22Rv1 (cell line): Measurements from ENCODE around the gene SLC25A43.

ENCODE experiments used
- H3K27ac ChIP-seq: fragments of 450-650 bp; 2 replicates; pipeline ENCODE4 v1.5.1; 2017
- ZFX ChIP-seq: fragments of 450-650 bp; IDR thresholded peaks from 2 replicates; pipeline ENCODE4 v1.6.1; 2017; ENCODE audit warnings: antibody characterized with exemption, borderline replicate concordance
- TF ChIP-seq, protein P1 (sequence below): fragments of 450-650 bp; IDR thresholded peaks from 2 replicates; pipeline ENCODE4 v1.5.1; 2017; ENCODE audit warnings: mild to moderate bottlenecking

Gene SLC25A43

DNA sequence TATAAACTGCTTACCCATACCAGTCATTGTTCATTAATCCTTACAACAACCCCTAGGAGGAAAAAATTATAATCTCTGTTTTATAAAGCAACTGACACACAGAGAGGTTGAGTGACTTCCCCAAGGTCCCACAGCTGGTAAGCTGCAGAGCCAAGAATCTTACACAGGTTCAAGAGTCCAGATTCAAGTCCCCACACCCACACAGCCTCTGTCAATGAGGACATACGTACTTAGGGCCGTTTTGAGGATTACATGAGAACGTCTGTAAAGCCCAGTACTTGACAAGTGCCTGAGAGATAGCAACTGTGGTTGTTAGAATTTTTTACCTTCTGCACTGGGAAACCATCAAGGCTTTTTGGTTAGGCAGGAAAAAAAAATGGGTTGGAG is 556 bp upstream of the SLC25A43 start:
- TF ChIP-seq, protein P1, sequence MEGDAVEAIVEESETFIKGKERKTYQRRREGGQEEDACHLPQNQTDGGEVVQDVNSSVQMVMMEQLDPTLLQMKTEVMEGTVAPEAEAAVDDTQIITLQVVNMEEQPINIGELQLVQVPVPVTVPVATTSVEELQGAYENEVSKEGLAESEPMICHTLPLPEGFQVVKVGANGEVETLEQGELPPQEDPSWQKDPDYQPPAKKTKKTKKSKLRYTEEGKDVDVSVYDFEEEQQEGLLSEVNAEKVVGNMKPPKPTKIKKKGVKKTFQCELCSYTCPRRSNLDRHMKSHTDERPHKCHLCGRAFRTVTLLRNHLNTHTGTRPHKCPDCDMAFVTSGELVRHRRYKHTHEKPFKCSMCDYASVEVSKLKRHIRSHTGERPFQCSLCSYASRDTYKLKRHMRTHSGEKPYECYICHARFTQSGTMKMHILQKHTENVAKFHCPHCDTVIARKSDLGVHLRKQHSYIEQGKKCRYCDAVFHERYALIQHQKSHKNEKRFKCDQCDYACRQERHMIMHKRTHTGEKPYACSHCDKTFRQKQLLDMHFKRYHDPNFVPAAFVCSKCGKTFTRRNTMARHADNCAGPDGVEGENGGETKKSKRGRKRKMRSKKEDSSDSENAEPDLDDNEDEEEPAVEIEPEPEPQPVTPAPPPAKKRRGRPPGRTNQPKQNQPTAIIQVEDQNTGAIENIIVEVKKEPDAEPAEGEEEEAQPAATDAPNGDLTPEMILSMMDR, result no peak
- TF ChIP-seq ZFX, result no peak
- H3K27ac ChIP-seq, result no peak overlapping the region

DNA sequence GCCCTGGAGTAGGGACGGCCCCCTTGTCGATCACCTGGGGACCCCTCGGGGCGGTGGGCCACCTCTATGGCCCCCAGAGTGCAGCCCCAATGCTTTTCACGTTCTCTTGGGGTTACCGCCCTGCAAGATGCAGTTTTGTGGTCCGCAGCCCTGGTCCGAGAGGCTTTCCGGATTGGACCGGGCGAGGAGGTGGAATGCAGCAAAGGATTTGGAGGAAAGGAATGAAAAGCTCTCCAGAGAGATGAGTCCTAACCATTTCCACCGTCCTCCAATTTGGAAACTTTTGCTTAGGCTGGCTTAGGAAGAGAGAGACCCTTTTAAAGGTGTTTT is 601 bp downstream of the SLC25A43 start:
- peak overlapping the region; percentile 30; the same call in 1 of the 2 replicates for H3K27ac ChIP-seq
- TF ChIP-seq ZFX, result no peak
- TF ChIP-seq, protein P1, result no peak

DNA sequence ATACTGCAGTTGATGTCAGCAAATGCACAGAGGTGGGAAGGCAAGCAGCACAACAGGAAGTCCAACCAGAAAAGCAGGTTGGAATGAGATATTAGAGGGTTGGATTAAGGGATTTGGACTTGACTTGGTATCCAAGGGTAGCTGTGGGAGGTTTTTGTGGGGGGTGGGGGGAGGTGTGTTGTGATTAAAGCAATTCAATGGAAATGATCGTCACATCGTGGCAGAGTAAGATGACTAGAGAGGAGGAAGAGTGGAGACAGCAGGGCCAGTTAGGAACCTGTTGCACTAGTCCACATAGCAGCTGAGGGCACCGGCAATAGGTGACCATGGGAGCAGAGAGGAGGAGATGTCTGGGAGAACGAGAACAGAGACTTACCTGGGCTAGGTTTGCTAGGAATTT is 2.4 kb downstream of the SLC25A43 start:
- no peak for TF ChIP-seq ZFX
- TF ChIP-seq, protein P1, result no peak
- H3K27ac ChIP-seq, result no peak overlapping the region

DNA sequence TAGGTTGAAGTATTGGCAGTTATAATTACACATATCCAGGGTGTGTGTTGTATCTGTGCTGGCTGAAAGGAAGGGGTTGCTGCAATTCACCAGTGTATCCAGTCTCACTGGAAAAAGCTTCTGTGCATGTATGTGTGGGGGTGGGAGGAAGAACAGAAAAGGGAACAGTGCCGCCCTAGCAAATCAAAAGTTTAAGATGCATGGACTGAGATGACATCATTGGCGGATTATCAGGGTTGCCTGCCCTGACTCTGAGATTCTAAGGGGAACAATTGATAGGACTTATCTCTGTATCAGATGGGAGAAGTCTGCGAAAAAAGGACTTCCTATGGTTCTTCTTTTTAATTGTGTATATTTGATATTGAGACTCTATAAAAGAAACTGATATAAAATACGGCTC is 3.5 kb downstream of the SLC25A43 start:
- no peak overlapping the region for H3K27ac ChIP-seq
- TF ChIP-seq, protein P1, result no peak
- TF ChIP-seq ZFX, result no peak

DNA sequence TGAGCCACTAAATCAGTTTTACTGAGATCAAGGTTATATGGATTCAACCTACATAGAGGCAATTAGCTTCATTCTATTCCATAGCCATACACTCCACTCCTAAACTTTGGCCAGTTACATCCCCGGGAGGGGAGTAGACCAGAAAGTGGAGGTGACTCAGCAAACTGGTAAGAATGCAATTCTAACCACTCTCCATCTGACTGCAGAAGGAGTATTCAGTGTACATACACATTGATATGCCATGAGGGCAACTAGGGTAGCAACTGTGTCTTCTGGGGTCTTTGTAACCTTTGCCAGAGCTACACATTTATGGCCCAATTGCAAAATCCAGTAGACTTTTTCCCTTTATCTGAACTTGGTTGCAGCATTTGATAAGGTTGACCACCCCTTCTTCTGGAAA is 7.6 kb downstream of the SLC25A43 start:
- TF ChIP-seq, protein P1, result no peak
- no peak for TF ChIP-seq ZFX
- no peak overlapping the region for H3K27ac ChIP-seq

DNA sequence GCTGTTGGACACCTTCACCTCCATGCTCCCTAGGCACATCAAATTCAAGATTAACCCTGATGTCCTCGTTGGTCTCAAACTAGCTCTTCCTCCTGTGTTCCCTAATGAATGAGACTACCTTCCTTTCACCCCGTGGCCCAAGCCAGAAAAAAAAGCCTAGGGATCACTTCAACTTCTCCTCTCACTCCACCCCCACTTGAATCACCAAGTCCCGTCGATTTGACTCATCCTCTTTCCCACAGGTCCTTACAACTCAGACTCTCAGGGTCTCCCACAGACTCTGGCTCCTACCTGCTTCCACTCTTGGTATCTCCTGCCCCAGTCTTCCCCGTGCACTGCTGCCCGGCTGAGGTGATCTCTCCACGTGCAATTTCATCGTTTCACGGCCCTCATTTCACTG is 8.5 kb downstream of the SLC25A43 start:
- no peak overlapping the region for H3K27ac ChIP-seq
- TF ChIP-seq ZFX, result no peak
- TF ChIP-seq, protein P1, result no peak

DNA sequence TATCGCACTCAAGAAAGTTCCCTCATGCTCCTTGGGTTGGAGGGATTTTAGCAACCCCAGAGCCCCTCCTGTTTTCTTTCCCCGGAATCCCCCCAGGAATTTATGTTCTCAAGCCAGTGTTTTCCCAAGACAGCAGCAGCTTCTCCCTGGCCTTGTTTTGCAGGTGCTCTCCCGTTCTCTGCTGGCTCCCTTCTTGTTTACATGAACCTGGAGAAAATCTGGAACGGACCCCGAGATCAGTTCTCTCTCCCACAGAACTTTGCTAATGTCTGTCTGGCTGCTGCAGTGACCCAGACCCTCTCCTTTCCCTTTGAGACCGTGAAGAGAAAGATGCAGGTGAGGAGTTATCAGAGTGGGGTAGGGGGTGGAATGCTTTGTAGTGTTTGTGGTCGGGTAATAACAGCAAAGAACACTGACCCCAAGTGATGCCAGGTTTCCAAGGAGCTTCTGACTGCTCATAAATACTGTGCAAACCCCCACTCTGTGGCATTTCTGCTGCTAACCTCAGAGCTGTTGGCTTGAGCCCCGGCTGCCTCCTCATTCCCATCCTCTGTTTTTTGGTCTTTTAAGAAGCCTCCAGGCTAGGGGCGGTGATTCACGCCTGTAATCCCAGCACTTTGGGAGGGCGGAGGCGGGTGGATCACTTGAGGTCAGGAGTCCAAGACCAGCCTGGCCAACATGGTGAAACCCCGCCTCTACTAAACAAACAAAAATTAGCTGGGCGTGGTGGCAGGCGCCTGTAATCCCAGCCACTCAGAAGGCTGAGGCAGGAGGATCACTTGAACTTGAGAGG is 11.1 kb downstream of the SLC25A43 start:
- peak overlapping the region; percentile 67 for H3K27ac ChIP-seq
- TF ChIP-seq, protein P1, result no peak
- TF ChIP-seq ZFX, result no peak
